HG02798 (cell line): ENCODE results near the gene AKR1B1.
"Not testable (repeated sequence)": the region's sequence is repeated elsewhere in the genome, so short reads cannot be mapped to it uniquely, and the experiment has no call there.

ENCODE experiments used
- ATAC-seq: cut with Tn5 transposase; IDR thresholded peaks from one replicate; pipeline ENCODE4 v1.9.1; 2021; ENCODE audit warnings: mild to moderate bottlenecking; ENCODE audit not compliant: unreplicated experiment, poor library complexity

Gene AKR1B1

DNA sequence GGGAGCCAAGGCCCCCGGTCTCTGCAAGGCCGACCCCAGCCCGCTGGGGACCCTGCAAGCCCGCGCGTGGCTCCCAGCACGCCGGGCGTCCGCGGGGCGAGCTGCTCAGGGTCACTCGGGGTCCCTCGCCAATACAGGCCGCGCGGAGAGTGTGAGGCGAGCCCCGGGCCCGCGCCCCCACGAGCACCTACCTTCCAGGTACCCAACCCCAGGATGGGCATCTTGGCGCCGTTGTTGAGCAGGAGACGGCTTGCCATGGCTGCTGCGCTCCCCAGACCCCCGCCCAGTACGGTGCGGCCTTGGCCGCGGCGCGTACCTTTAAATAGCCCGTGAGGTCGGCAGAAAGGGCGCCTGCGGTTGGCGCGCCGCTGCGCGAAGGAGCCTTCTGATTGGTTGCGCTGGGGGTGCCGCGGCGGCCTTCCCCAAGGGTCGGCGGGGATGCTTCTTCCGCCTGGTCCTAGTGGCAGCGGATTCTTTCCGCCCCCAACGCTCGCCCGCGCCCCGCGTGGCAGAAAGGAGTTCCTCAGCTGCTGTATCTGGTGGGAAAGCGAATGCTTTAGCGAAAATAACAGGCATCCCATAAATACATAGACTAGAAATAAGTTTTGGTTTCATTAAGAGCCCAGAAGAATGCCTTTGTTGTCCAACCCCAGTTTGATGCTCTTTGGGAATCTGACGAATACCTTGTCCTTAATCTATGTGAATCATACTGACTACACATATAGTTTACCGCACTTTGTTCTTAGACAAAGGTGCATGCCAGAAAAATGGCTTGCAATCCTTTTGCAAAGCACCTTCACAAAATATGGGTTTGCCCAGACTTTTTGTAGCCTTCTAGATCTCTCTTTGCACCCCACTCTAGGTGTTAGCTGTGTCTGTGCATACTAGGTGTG, at the start of gene AKR1B1:
TSS of gene AKR1B1 (minus strand) at position 295 of the 893 bp plus-strand sequence. CDS start at position 257, 38 bp downstream.
- ATAC-seq: peak; percentile 96

DNA sequence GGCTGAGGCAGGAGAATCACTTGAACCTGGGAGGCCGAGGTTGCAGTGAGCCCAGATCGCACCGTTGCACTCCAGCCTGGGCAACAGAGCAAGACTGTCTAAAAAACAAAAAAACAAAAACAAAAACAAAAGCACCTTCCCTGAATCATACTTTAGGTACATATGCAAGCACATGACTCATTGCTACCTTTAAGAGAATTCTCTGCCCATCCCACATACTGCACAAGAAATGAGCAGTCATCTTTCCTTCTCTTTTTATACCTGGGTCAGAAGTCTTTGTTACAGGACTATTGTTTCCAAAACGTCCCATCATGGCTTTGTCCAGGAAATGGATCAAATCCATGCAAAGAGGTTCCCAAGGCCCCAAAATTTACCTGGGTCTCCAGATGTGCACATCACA, 47.0 kb upstream of the AKR1B1 start:
- no peak for ATAC-seq

DNA sequence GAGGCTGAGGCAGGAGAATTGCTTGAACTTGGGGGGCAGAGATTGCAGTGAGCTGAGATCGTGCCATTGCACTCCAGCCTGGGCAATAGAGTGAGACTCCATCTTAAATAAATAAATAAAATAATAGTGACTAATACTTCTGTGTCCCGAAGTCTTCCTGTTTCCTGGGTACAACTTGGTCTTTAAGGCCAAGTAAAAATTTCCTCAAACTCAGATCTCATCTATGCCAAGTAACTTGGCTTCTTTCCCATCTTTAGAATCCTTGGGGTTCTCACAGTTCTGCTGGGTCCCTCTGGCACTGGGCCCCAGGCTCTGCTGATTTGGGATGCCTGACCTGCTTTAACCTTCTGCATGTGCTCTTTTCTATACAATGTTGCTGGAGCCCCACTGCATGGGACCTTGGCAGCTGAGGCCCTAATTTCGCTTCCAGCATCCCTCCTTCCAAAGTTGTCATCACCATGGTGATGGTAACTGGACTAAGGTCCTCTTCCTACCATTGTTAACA, 45.8 kb upstream of the AKR1B1 start:
- no peak for ATAC-seq

DNA sequence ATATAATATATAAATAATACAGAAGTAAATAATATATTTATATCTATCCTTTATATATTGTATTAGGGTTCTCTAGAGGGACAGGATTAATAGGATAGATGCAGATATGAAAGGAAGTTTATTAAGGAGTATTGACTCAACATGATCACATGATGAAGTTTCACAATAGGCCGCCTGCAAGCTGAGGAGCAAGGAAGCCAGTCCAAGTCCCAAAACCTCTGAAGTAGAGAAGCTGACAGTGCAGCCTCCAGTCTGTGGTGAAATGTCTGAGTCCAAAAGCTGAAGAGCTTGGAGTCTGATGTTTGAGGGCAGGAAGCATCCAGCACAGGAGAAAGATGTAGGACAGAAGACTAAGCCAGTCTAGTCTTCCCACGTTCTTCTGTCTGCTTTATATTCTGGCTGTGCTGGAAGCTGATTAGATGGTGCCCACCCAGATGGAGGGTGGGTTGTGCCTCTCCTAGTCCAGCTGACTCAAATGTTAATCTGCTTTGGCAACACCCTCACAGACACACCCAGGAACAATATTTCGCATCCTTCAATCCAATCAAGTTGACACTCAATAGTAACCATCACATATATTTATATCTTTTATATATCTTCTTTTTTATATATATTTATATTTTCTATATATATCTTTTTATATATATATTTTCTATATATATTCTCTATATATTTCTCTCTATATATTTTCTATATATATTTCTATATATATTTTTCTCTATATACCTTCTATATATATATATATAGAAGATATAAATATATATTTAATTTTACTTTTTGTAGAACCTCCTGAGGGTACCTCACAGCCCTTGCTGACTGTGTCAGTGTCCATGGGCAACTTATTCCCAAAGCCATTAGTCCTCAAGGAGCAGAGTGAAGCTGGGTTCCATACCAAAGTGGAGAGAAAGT, 43.8 kb upstream of the AKR1B1 start:
- no peak for ATAC-seq

DNA sequence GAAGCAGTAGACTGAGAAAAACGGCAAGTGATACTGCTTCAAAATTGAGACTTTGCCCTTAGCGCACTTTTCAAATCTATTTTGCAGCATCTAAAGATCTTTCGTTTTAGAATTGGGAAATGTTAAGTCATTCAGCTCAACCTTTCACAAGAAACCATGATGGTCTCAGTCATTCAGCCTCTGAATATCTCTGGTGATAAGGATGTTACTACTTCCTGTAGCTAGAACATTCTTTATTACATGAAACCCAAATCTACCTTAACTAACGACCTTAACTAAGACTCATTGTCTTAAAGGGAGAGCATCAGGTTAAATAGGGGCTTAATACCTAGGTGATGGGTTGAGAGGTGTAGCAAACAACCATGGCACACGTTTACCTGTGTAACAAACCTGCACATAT, 42.1 kb upstream of the AKR1B1 start:
- no peak for ATAC-seq

DNA sequence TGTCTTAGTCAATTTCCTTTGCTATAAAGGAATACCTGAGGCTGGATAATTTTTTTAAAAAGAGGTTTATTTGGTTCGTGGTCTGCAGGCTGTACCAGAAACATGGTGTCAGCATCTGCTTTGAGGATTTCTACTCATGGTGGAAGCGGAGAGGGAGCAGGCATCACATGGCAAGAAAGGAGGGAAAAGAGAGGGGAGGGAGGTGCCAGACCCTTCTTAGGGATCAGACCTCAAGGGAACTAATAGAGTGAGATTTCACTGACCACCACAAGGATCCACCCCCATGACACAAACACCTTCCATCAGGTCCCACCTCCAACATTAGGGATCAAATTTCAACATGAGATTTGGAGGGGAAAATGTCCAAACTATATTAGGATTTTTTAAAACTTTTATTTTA, 41.5 kb upstream of the AKR1B1 start:
- no peak for ATAC-seq

DNA sequence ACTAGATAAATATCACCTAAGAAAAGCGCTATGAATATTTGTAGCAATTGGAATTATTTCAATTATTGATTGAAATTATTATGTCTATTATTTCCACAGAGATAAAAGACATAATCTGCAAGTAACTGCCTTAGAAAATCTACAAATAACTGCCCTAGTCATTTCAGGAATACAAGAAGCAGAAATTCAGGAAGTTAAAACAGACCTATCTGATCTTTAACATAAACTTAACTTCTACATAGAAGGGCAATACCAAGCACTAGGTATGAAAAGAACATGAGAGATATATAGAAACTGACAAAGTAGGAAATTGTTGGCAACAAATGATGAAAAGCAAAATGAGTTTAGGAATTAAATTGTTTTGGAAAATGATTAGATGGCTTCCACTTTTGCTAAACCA, 36.6 kb upstream of the AKR1B1 start:
- ATAC-seq: no peak

DNA sequence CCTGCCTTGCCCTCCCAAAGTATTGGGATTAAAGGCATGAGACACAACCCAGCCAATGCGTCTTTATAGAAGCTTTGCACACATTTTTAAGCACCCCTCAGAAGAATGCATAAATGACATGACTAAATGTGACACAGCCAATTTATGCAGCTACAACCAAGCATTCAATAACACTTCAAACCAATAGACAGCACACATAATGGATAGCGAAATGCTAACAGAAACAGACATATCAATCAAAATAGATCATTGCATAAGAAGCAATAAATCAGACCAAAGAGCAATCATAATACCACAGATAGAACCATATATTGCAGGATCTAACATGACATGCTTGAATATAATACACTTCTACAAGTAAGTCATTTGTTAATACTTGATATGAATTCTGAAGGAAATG, 34.2 kb upstream of the AKR1B1 start:
- ATAC-seq: no peak

DNA sequence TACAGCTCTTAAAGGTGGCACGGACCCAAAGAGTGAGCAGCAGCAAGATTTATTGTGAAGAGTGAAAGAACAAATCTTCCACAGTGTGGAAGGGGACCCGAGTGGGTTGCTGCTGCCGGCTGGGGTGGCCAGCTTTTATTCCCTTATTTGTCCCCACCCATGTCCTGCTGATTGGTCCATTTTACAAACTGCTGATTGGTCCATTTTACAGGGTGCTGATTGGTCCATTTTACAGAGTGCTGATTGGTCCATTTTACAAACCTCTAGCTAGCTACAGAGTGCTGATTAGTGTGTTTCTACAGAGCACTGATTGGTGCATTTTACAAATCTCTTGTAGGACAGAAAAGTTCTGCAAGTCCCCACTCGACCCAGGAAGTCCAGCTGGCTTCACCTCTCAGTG, 28.8 kb upstream of the AKR1B1 start:
- ATAC-seq: not testable (repeated sequence)

DNA sequence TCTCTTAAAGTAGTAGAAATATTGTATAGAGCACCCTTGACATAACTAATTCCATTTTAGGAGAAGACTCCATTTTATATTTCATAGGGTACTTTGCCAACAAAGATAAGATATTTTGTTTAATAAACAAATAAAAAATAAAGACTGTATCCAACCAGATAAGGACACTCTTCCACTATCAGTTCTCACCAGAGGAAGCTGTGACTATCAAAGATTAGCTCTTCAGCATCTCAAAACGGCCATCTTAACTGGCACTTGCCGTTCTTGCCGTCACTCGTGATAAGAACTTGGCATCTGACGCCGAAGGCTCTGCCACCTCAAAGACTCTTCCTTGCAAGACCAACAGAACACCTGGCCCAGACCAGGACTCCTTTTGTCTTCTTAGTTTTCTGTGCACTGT, 26.3 kb upstream of the AKR1B1 start:
- no peak for ATAC-seq

DNA sequence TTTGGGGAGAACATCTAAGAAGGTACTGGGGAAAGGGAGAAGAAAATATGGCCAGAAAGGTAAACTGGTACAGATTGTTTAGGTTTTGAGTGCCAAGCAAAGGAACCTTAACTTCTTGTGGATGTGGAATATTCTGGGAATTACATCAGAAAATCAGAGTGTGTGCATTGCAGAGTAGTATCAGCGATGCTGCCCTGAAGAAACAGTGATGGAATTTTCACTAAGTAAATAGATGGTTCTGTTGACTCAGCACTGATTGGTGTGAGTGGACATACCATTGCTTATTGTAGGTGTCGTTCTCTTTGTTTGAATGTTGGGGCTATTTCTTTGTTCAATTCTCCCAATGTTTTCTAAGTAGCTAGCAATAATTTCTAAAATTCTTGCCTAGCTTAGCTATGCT, 24.4 kb upstream of the AKR1B1 start:
- ATAC-seq: no peak

DNA sequence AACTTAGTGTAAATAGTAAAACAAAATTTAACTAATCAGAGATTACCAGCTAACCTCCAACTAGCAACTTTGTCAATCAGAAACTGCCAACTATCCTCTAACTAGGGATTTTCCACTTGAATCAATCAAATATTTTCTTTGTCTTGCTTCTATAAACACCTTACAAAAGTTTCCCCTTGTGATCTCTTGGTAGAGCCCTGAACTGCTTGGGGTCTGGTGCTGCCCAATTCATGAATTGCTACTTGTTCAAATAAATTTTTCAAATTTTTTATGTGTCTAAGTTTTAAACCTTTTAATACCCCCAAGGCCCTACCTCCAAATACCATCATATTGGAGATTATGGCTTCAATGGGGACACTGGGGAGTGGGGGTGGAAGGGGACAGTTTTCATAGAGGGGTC, 24.0 kb upstream of the AKR1B1 start:
- ATAC-seq: no peak

DNA sequence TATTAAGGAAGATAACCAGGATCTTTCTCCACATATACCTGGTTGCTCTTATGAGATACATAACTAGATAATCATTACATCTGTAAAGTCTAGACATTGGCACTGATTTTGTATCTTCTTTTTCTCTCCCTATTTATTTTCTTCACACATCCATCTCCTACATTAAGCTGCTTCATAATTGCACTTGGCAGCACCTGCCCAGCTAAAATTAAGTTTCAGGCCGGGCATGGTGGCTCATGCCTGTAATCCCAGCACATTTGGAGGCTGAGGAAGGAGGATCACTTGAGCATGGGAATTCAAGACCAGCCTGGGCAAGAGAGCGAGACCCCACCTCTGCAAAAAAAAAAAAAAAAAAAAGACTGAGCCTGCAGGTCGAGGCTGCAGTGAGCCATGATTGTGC, 22.3 kb upstream of the AKR1B1 start:
- ATAC-seq: no peak

DNA sequence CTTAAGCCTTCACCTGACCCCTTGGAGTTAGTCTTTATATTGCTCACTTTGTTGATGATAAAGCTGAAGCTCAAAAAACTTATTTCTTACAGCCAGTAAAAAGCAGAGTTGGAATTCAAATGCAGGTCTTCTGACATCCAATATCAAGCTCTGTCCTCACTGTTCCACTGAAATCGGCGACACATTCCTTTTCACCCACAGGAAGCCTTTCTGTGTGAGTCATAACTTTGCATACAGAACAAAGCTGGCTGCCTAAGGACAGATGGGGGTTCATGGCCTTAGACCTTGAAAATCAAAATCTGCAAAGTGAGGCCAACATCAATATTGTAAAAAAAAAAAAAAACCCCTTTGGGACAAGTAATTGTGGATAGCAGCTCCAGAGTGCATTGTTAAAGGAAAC, 21.8 kb upstream of the AKR1B1 start:
- no peak for ATAC-seq

DNA sequence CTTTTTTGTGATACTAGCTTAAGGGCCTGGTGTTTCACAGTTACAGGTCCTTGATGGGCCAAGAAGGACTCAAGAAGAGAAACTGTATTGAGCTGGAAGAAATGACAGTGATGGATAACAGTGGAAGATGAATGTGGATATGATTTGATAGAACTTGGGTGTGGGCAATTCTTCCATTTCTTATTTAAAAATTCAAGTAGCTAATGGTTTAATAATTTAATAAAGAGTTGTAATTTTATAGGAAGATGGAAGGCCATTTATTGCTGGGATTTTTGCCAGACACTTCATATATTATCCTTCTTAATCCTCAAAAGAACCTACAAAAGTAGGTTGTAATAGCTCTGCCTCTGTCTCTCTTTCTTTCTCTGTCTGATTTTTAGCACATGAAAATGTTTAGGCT, 21.3 kb upstream of the AKR1B1 start:
- ATAC-seq: no peak

DNA sequence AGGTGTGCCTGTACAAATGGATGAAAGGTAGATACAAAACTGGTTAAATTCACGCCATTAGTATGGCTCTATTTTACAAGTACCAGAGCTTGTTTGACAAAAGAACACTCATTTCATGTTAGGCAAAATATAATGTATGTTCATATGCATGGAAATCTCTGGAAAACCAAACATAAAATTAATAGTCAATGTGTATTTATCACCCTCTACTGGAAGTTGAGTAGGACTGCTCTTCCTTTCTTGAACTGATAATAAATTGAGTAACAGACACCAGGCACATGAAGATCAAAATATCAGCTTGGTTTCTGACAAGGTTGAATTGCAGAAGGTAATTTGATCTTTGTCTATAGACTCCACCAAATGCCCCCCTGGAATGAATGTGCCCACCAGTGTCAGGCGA, 19.8 kb upstream of the AKR1B1 start:
- no peak for ATAC-seq

DNA sequence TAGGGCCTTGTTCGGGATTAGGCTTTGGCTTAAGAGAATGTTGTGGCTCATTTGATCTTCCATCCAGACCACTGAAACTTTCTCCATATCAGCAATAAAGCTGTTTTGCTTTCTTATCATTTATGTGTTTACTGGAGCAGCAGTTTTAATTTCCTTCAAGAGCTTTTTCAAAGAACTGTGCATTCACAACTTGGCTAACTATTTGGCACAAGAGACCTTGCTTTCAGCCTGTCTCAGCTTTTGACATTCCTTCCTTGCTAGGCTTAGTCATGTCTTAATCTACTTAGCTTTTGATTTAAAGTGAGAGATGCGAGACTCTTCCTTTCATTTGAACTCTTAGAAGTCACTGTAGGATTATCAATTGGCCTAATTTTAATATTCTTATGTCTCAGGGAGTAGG, 19.1 kb upstream of the AKR1B1 start:
- ATAC-seq: no peak

DNA sequence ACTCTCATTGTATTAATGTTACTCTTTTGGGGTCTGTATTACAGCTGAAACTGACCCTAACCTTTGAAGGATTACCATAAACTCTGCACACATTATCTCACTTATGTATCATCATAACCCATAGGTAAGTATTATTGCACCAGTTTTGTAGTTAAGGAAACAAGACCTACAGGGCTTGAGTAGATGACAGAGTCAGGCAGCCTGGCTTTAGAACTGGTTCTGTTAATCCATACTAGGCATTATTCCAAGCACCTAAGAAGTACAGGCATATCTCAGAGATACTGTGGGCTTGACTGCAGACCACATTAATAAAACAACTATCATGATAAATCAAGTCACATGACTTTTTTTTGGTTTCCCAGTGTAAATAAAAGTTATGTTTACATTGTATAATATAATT, 17.1 kb upstream of the AKR1B1 start:
- no peak for ATAC-seq

DNA sequence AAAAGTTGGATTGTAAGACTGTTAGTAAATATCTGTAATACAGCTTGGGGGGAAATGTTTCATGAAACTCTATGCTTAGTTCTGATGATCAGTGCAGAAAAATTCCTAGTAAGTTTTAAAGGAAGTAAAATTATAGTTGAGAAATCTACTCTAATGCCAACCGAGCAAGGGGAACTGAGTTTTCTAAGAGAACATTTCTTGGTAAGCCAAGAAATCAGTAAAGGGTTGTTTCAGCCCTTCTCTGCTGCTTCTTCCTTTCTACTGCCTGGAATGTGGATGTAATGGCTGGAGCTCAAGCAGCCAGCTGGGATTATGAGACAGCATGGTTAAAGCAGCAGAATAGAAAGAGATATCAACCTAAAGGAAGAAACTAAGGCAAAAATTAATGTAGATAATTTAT, 15.9 kb upstream of the AKR1B1 start:
- no peak for ATAC-seq

DNA sequence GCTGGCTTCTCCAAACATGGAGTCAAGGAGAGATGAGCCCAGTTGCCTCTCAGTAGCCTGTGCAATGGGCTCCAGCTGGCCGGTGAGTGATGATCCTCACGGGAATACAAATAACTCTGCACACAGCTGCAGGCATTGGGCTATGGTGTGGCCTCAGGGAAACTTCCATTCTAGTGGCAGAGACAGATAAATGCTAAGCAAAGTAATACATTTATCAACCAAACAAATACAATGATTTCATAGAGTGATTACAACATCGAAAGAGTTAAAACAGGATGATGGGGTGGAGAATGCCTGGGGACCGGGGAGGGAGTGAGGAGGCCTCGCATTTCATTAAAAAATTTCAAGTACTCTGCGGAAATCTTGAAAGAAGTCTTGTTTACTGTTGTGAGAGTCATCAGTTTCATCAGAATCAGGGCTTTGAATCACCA, 15.0 kb upstream of the AKR1B1 start:
- ATAC-seq: no peak

DNA sequence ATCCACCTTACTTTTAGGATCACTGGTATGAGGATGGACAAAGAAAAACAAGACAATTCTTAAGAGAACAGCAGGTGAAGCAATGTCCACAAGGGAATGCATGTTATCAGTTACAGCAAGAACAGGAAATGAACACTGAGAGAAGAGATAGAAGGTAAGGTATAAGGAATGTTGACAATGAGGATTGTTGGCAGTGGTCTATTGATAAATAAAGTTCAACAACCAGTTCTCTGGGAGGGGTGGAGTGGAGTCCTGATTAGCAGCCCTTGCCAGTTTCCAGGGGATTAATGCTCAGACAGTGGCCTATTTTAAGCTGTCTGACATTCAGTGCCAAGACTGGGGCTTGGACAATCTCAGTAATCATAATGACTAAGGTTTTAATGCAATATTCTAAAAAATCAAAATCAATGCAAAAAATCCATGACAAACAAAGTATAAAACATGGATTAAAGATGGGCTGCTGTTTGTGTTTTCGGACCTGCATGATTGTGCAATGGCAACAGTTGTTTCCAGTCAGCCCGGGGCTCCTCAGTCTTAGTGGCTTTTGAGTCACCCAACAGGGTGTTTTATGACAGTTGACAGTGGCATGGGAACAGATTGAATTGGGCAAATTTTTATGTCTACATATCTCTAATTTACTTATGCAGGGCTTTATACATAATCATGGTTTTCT, 13.8 kb upstream of the AKR1B1 start:
- ATAC-seq: no peak
